HEK293 (cell line): ENCODE results near the gene ORMDL2.

Experiments
- SP2 ChIP-seq: fragments of 450-650 bp; formaldehyde crosslinking; IDR thresholded peaks from 2 replicates; pipeline ENCODE4 v1.5.1; 2016; ENCODE audit warnings: missing biosample characterization, missing genetic modification characterization
- TCF7L2 ChIP-seq: IDR thresholded peaks from 2 replicates; pipeline ENCODE4 v1.6.1; 2011; ENCODE audit warnings: low read depth, mild to moderate bottlenecking, inconsistent platforms, low read length, moderate library complexity, borderline replicate concordance
- YY2 ChIP-seq: fragments of 450-650 bp; formaldehyde crosslinking; IDR thresholded peaks from 2 replicates; pipeline ENCODE4 v1.5.1; 2016; ENCODE audit warnings: missing biosample characterization, missing genetic modification characterization
- ZBTB44 ChIP-seq: fragments of 450-650 bp; IDR thresholded peaks from 2 replicates; pipeline ENCODE4 v1.5.1; 2018; ENCODE audit warnings: missing biosample characterization, mild to moderate bottlenecking, missing genetic modification characterization
- ZNF645 ChIP-seq: fragments of 450-650 bp; formaldehyde crosslinking; IDR thresholded peaks from 2 replicates; pipeline ENCODE4; 2016; ENCODE audit warnings: missing biosample characterization, missing genetic modification characterization
- ZSCAN30 ChIP-seq: fragments of 450-650 bp; IDR thresholded peaks from 2 replicates; pipeline ENCODE4 v1.5.1; 2018; ENCODE audit warnings: missing biosample characterization, mild to moderate bottlenecking, missing genetic modification characterization, moderate library complexity
- TF ChIP-seq, protein P1 (sequence below): fragments of 450-650 bp; formaldehyde crosslinking; IDR thresholded peaks from 2 replicates; pipeline ENCODE4 v1.5.1; 2016; ENCODE audit warnings: missing biosample characterization, missing genetic modification characterization, low read depth
- TF ChIP-seq, protein P2 (sequence below): fragments of 450-650 bp; formaldehyde crosslinking; IDR thresholded peaks from 2 replicates; pipeline ENCODE4 v1.5.1; 2016; ENCODE audit warnings: missing biosample characterization, missing genetic modification characterization
- TF ChIP-seq, protein P3 (sequence below): fragments of 450-650 bp; formaldehyde crosslinking; IDR thresholded peaks from 2 replicates; pipeline ENCODE4 v1.5.1; 2016; ENCODE audit warnings: missing biosample characterization, missing genetic modification characterization
- TF ChIP-seq, protein P4 (sequence below): IDR thresholded peaks from 2 replicates; pipeline ENCODE4 v1.6.1; 2011; ENCODE audit warnings: mild to moderate bottlenecking, low read depth, low read length, borderline replicate concordance

GRCh38 chr12:55816881-55817344 is 928 bp upstream of the ORMDL2 start:
- no peak for TF ChIP-seq TCF7L2
- TF ChIP-seq YY2, result no peak
- TF ChIP-seq, protein P1, sequence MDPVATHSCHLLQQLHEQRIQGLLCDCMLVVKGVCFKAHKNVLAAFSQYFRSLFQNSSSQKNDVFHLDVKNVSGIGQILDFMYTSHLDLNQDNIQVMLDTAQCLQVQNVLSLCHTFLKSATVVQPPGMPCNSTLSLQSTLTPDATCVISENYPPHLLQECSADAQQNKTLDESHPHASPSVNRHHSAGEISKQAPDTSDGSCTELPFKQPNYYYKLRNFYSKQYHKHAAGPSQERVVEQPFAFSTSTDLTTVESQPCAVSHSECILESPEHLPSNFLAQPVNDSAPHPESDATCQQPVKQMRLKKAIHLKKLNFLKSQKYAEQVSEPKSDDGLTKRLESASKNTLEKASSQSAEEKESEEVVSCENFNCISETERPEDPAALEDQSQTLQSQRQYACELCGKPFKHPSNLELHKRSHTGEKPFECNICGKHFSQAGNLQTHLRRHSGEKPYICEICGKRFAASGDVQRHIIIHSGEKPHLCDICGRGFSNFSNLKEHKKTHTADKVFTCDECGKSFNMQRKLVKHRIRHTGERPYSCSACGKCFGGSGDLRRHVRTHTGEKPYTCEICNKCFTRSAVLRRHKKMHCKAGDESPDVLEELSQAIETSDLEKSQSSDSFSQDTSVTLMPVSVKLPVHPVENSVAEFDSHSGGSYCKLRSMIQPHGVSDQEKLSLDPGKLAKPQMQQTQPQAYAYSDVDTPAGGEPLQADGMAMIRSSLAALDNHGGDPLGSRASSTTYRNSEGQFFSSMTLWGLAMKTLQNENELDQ (tag by site-specific recombination), result no peak
- TF ChIP-seq, protein P2, sequence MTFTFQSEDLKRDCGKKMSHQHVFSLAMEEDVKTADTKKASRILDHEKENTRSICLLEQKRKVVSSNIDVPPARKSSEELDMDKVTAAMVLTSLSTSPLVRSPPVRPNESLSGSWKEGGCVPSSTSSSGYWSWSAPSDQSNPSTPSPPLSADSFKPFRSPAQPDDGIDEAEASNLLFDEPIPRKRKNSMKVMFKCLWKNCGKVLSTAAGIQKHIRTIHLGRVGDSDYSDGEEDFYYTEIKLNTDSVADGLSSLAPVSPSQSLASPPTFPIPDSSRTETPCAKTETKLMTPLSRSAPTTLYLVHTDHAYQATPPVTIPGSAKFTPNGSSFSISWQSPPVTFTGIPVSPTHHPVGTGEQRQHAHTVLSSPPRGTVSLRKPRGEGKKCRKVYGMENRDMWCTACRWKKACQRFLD (tag by site-specific recombination), result no peak
- TF ChIP-seq, protein P3, sequence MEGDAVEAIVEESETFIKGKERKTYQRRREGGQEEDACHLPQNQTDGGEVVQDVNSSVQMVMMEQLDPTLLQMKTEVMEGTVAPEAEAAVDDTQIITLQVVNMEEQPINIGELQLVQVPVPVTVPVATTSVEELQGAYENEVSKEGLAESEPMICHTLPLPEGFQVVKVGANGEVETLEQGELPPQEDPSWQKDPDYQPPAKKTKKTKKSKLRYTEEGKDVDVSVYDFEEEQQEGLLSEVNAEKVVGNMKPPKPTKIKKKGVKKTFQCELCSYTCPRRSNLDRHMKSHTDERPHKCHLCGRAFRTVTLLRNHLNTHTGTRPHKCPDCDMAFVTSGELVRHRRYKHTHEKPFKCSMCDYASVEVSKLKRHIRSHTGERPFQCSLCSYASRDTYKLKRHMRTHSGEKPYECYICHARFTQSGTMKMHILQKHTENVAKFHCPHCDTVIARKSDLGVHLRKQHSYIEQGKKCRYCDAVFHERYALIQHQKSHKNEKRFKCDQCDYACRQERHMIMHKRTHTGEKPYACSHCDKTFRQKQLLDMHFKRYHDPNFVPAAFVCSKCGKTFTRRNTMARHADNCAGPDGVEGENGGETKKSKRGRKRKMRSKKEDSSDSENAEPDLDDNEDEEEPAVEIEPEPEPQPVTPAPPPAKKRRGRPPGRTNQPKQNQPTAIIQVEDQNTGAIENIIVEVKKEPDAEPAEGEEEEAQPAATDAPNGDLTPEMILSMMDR (tag by site-specific recombination), result no peak
- TF ChIP-seq SP2 (tag by site-specific recombination), result no peak
- TF ChIP-seq ZNF645, result no peak
- no peak for TF ChIP-seq ZBTB44 (tag by site-specific recombination)
- TF ChIP-seq, protein P4, sequence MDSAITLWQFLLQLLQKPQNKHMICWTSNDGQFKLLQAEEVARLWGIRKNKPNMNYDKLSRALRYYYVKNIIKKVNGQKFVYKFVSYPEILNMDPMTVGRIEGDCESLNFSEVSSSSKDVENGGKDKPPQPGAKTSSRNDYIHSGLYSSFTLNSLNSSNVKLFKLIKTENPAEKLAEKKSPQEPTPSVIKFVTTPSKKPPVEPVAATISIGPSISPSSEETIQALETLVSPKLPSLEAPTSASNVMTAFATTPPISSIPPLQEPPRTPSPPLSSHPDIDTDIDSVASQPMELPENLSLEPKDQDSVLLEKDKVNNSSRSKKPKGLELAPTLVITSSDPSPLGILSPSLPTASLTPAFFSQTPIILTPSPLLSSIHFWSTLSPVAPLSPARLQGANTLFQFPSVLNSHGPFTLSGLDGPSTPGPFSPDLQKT, result no peak
- TF ChIP-seq ZSCAN30 (tag by site-specific recombination), result no peak
